Breast epithelium (tissue), 4 donors: ENCODE measurements around the gene MAB21L4. TPM values are rescaled to one million over a fixed set of nuclear protein-coding genes. Genes with fewer than 3 reads are reported as not detected.

ENCODE experiments used
- DNase-seq, 2 donors: peaks; one replicate each; pipeline ENCODE4 v3.0.0-alpha.2; 2019; ENCODE audit warnings: low spot score in 2 of 2
- H3K27ac ChIP-seq, 2 donors: fragments of 200-600 bp; sonication (generic) in 1 of 2; one replicate each; pipeline ENCODE4 v1.5.1; 2016 to 2019; ENCODE audit warnings: mild to moderate bottlenecking in 1 of 2
- H3K27me3 ChIP-seq, 2 donors: fragments of 200-600 bp; sonication (generic) in 1 of 2; one replicate each; pipeline versions ENCODE4 v1.5.1 to v1.6.0; 2017 to 2019; ENCODE audit warnings: control low read depth in 1 of 2, mild to moderate bottlenecking in 1 of 2
- H3K36me3 ChIP-seq: fragments of 200-600 bp; one replicate; pipeline ENCODE4 v1.5.1; 2019
- H3K4me1 ChIP-seq, 2 donors: fragments of 200-600 bp; sonication (generic); one replicate each; pipeline ENCODE4 v1.5.1; 2016 to 2019; ENCODE audit warnings: control low read depth in 1 of 2
- H3K4me3 ChIP-seq, 3 donors: fragments of 200-600 bp; sonication (generic); 1 replicate in 2 of 3; 2 replicates in 1 of 3; pipeline ENCODE4 v1.5.1; 2016 to 2019; ENCODE audit warnings: mild to moderate bottlenecking in 3 of 3, moderate library complexity in 2 of 3
- H3K9me3 ChIP-seq, 2 donors: fragments of 200-600 bp; sonication (generic) in 1 of 2; one replicate each; pipeline ENCODE4 v1.5.1; 2016 to 2019; ENCODE audit warnings: control low read depth in 1 of 2
- POLR2A ChIP-seq: fragments of 450-650 bp; IDR thresholded peaks from one replicate; pipeline ENCODE4 v1.6.1; 2016; ENCODE audit warnings: antibody characterized with exemption, mild to moderate bottlenecking, moderate library complexity
- POLR2AphosphoS5 ChIP-seq, 3 donors: sonication (generic); formaldehyde crosslinking; IDR thresholded peaks; one replicate each; pipeline ENCODE4 v1.6.1; 2017; ENCODE audit warnings: antibody characterized with exemption in 3 of 3
- intact Hi-C: fragments of 100-400 bp; cut with DNase I; formaldehyde crosslinking; loops from one replicate; pipeline ENCODE4 v1.15.1; 2023; ENCODE audit warnings: low total_unique reads
- total RNA-seq, 3 donors: library from RNA; depleted of rRNA; stranded (reverse); fragments of >200 nt; gene quantifications; one replicate each; pipeline ENCODE4 v1.1.0, GENCODE V29; 2016
- TF ChIP-seq, protein P1 (sequence below), 3 donors: fragments of 450-650 bp; IDR thresholded peaks; one replicate each; pipeline ENCODE4 v1.5.1; 2016 to 2017; ENCODE audit warnings: antibody characterized with exemption in 3 of 3, mild to moderate bottlenecking in 3 of 3, moderate library complexity in 3 of 3

Gene MAB21L4
- total RNA-seq, 3 donors from 2014 or later: 0.15 to 2.3 TPM; not detected in 1

DNA sequence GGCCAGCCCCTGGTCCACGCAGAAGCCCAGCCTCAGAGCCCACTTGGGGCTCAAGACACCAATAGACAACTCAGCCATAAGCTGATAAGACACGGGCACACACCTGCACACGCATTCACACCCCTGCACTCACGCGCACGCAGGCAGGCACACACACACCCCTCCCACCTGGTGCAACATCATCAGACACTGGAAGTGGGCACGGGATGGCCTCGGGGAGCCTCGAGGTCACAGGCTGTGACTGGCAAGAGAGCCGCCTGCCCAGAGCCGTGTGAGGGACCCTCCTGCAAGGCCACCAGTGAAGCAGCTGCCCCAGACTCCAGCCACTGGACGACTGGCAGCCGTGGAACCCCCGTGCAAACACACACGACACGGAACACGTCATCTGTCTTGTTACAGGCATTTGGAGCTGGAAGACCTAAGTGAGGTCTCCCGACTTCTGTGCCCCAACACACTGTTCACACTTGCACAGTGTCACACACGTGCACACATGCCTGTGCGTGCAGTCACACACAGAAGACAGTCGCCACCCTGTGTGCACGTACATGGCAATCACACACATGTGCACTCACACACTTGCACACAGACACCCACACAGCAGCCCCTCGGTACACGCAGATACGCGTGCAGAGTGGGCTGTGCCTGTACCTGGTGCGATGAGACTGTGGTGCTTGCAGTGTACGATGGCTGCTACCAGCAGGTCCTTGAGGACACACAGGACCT lies 959 bp downstream of the MAB21L4 start:
- Histone ChIP-seq H3K36me3 (no peaks in the 10 kb centered on the region), H3K27me3 (no peaks in the 10 kb centered on the region), H3K4me3 (no peak overlapping the region), H3K4me1 (no peaks in the 10 kb centered on the region), H3K9me3 (no peaks in the 10 kb centered on the region), H3K27ac (no peak overlapping the region)
- TF ChIP-seq, protein P1, sequence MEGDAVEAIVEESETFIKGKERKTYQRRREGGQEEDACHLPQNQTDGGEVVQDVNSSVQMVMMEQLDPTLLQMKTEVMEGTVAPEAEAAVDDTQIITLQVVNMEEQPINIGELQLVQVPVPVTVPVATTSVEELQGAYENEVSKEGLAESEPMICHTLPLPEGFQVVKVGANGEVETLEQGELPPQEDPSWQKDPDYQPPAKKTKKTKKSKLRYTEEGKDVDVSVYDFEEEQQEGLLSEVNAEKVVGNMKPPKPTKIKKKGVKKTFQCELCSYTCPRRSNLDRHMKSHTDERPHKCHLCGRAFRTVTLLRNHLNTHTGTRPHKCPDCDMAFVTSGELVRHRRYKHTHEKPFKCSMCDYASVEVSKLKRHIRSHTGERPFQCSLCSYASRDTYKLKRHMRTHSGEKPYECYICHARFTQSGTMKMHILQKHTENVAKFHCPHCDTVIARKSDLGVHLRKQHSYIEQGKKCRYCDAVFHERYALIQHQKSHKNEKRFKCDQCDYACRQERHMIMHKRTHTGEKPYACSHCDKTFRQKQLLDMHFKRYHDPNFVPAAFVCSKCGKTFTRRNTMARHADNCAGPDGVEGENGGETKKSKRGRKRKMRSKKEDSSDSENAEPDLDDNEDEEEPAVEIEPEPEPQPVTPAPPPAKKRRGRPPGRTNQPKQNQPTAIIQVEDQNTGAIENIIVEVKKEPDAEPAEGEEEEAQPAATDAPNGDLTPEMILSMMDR (IDR thresholded peaks at IDR 0.05): no peak
- no peak for TF ChIP-seq POLR2A
- TF ChIP-seq POLR2AphosphoS5 (IDR thresholded peaks at IDR 0.05): no peak
- DNase-seq: no peak
- intact Hi-C loops: no loop called here

- no peaks in the 10 kb centered on the region for H3K4me1 ChIP-seq
- no peaks in the 10 kb centered on the region for H3K36me3 ChIP-seq
- H3K27me3 ChIP-seq: no peaks in the 10 kb centered on the region
- no peak for DNase-seq
- intact Hi-C loops: no loop called here
- H3K9me3 ChIP-seq: no peaks in the 10 kb centered on the region
- H3K27ac ChIP-seq: no peak overlapping the region
- TF ChIP-seq POLR2A: no peak
- no peak for TF ChIP-seq POLR2AphosphoS5 (IDR thresholded peaks at IDR 0.05)
- TF ChIP-seq, protein P1 (IDR thresholded peaks at IDR 0.05): no peak
- no peak overlapping the region for H3K4me3 ChIP-seq
These were observed 1.9 kb downstream of the MAB21L4 start for GRCh38 chr2:240894006-240894405.

- H3K4me1 ChIP-seq: no peaks in the 10 kb centered on the region
- no peaks in the 10 kb centered on the region for H3K27me3 ChIP-seq
- no peaks in the 10 kb centered on the region for H3K36me3 ChIP-seq
- intact Hi-C loops: no loop called here
- H3K27ac ChIP-seq: peak overlapping the region in 1 of 2 donors; percentile 7
- TF ChIP-seq POLR2AphosphoS5 (IDR thresholded peaks at IDR 0.05): no peak
- TF ChIP-seq, protein P1 (IDR thresholded peaks at IDR 0.05): peak in 1 of 3 donors; percentile 25
- H3K9me3 ChIP-seq: no peaks in the 10 kb centered on the region
- H3K4me3 ChIP-seq: peak overlapping the region in 1 of 3 donors; percentile 37
- DNase-seq: peak in 1 of 2 donors; percentile 47
These were observed 2.6 kb downstream of the MAB21L4 start for GRCh38 chr2:240893363-240893844.

GRCh38 chr2:240892925-240893324 lies 3.0 kb downstream of the MAB21L4 start:
- DNase-seq: no peak
- Histone ChIP-seq H3K9me3 (no peaks in the 10 kb centered on the region), H3K36me3 (no peaks in the 10 kb centered on the region), H3K4me1 (no peaks in the 10 kb centered on the region), H3K27ac (peak overlapping the region in 1 of 2 donors; percentile 7), H3K27me3 (no peaks in the 10 kb centered on the region), H3K4me3 (peak overlapping the region in 1 of 3 donors; percentile 37)
- TF ChIP-seq POLR2AphosphoS5 (IDR thresholded peaks at IDR 0.05): no peak
- TF ChIP-seq POLR2A: no peak
- TF ChIP-seq, protein P1 (IDR thresholded peaks at IDR 0.05): no peak
- intact Hi-C loops: no loop called here

- Histone ChIP-seq H3K4me3 (no peak overlapping the region), H3K27ac (no peak overlapping the region)
- TF ChIP-seq, protein P1 (IDR thresholded peaks at IDR 0.05): no peak
- no peak for TF ChIP-seq POLR2A
- no peak for TF ChIP-seq POLR2AphosphoS5 (IDR thresholded peaks at IDR 0.05)
These were observed 3.6 kb downstream of the MAB21L4 start for GRCh38 chr2:240892356-240892755.

More at GRCh38 chr2:240892356-240892755, 3.6 kb downstream of the MAB21L4 start:
- intact Hi-C loops: no loop called here
- Histone ChIP-seq H3K27me3 (no peaks in the 10 kb centered on the region), H3K9me3 (no peaks in the 10 kb centered on the region), H3K4me1 (no peaks in the 10 kb centered on the region), H3K36me3 (no peaks in the 10 kb centered on the region)
- no peak for DNase-seq
